Renal pelvis (tissue), 3 donors: ENCODE measurements around the gene PROM1. TPM values are rescaled to one million over a fixed set of nuclear protein-coding genes. Genes with fewer than 3 reads are reported as not detected.

Experiments used
- polyA plus RNA-seq, 3 donors: library from polyadenylated mRNA; unstranded; fragments of 120-200 nt; gene quantifications; one replicate each; pipeline ENCODE4 v1.2.1, GENCODE V29; 2013; ENCODE audit not compliant: insufficient read length in 3 of 3

The PROM1 gene
- polyA plus RNA-seq, 3 donors, result 30.6 to 59.3 (median 42.9) TPM

Other genes with a start within 250 kb of the PROM1 start
- under 1 TPM; 0.06 to 0.21 (median 0.16) TPM for gene FGFBP1, start 145.3 kb downstream of the PROM1 start, polyA plus RNA-seq
- under 1 TPM in 1 of 3 donors, not detected in 2; 0.22 TPM for gene FGFBP2, start 120.8 kb downstream of the PROM1 start, polyA plus RNA-seq
- gene TAPT1, start 142.4 kb upstream of the PROM1 start, polyA plus RNA-seq, result 10 to 100 TPM; 30.9 to 44.8 (median 42.7) TPM